Neural progenitor cell (in vitro differentiated cells): ENCODE measurements around the gene COL4A2. TPM values are rescaled to one million over a fixed set of nuclear protein-coding genes. Genes with fewer than 3 reads are reported as not detected.

Source experiments
- DNase-seq: peaks from one replicate; pipeline ENCODE4 v3.0.0-alpha.2; 2016; ENCODE audit warnings: low spot score
- H2AFZ ChIP-seq: fragments of 200-600 bp; sonication (generic); replicated peaks from 2 replicates; pipeline ENCODE4 v1.6.1; 2016; ENCODE audit warnings: antibody characterized with exemption
- H3F3A ChIP-seq: fragments of 200-600 bp; sonication (generic); 2 replicates; pipeline ENCODE4 v1.6.1; 2016; ENCODE audit warnings: antibody characterized with exemption, low read depth
- H3K27ac ChIP-seq: fragments of 200-600 bp; sonication (generic); 2 replicates; pipeline ENCODE4 v1.5.1; 2016; ENCODE audit warnings: mild to moderate bottlenecking
- H3K27me3 ChIP-seq: fragments of 200-600 bp; sonication (generic); 2 replicates; pipeline ENCODE4 v1.6.1; 2016; ENCODE audit warnings: mild to moderate bottlenecking, moderate library complexity
- H3K36me3 ChIP-seq: fragments of 200-600 bp; sonication (generic); 2 replicates; pipeline ENCODE4 v1.5.1; 2016
- H3K4me1 ChIP-seq: fragments of 200-600 bp; sonication (generic); 2 replicates; pipeline ENCODE4 v1.6.1; 2016; ENCODE audit warnings: mixed run types
- H3K4me2 ChIP-seq: fragments of 200-600 bp; sonication (generic); 2 replicates; pipeline ENCODE4 v1.6.1; 2016
- H3K4me3 ChIP-seq: fragments of 200-600 bp; sonication (generic); 2 replicates; pipeline ENCODE4 v1.5.1; 2016
- H3K79me2 ChIP-seq: fragments of 200-600 bp; sonication (generic); 2 replicates; pipeline ENCODE4 v1.6.1; 2016; ENCODE audit warnings: low read depth
- H3K9ac ChIP-seq: fragments of 200-600 bp; sonication (generic); 2 replicates; pipeline ENCODE4 v1.6.1; 2016
- H3K9me3 ChIP-seq: fragments of 200-600 bp; sonication (generic); 2 replicates; pipeline ENCODE4 v1.5.1; 2016; ENCODE audit warnings: low read depth
- H4K20me1 ChIP-seq: fragments of 200-600 bp; sonication (generic); 2 replicates; pipeline ENCODE4 v1.6.1; 2016; ENCODE audit warnings: low read depth
- H3K27ac Mint-ChIP-seq: 3 replicates; pipeline ENCODE4 v1.8.0; 2021; ENCODE audit warnings: mixed read lengths
- H3K27me3 Mint-ChIP-seq: 2 replicates; pipeline ENCODE4 v1.8.0; 2022; ENCODE audit warnings: low read depth, mild to moderate bottlenecking, inconsistent platforms, moderate library complexity, mixed read lengths; ENCODE audit not compliant: insufficient read depth
- H3K36me3 Mint-ChIP-seq: 3 replicates; pipeline ENCODE4 v1.8.0; 2021; ENCODE audit warnings: mixed read lengths
- H3K4me1 Mint-ChIP-seq: 3 replicates; pipeline ENCODE4 v1.8.0; 2021; ENCODE audit warnings: mixed read lengths
- H3K4me3 Mint-ChIP-seq: 3 replicates; pipeline ENCODE4 v1.8.0; 2021; ENCODE audit warnings: mild to moderate bottlenecking, moderate library complexity, mixed read lengths
- H3K9me3 Mint-ChIP-seq: 3 replicates; pipeline ENCODE4 v1.8.0; 2020; ENCODE audit warnings: mixed read lengths
- CTCF ChIP-seq: fragments of 200-600 bp; sonication (generic); IDR thresholded peaks from 2 replicates; pipeline ENCODE4 v1.5.1; 2017; ENCODE audit warnings: antibody characterized with exemption, mild to moderate bottlenecking
- EZH2 ChIP-seq: fragments of 200-600 bp; sonication (generic); IDR thresholded peaks from 2 replicates; pipeline ENCODE4 v1.6.1; 2017; ENCODE audit warnings: antibody characterized with exemption, mild to moderate bottlenecking, moderate library complexity
- EZH2phosphoT487 ChIP-seq: fragments of 200-600 bp; sonication (generic); IDR thresholded peaks from 2 replicates; pipeline ENCODE4 v1.6.1; 2017; ENCODE audit warnings: antibody characterized with exemption
- total RNA-seq: library from RNA; depleted of rRNA; stranded (reverse); fragments of >200 nt; gene quantifications from 2 replicates; pipeline ENCODE4 v1.2.3, GENCODE V29; 2015; ENCODE audit warnings: low replicate concordance

The COL4A2 gene
- total RNA-seq, 1 donor from 2014 or later, result 73.6 TPM

- no peak for DNase-seq
- H3K36me3 Mint-ChIP-seq, result no peaks in the 10 kb centered on the region
- H3K4me3 Mint-ChIP-seq, result no peak overlapping the region
- Histone ChIP-seq H4K20me1 (no peaks in the 10 kb centered on the region), H3F3A (no peaks in the 10 kb centered on the region), H3K4me2 (no peak overlapping the region), H2AFZ (peak overlapping the region; percentile 17), H3K27me3 (peaks cover 4% of the 10 kb centered on the region), H3K4me3 (no peak overlapping the region), H3K27ac (no peak overlapping the region), H3K4me1 (peaks cover 5% of the 10 kb centered on the region), H3K36me3 (no peaks in the 10 kb centered on the region), H3K9me3 (no peaks in the 10 kb centered on the region), H3K79me2 (no peaks in the 10 kb centered on the region), H3K9ac (no peak overlapping the region)
- H3K9me3 Mint-ChIP-seq, result peaks cover 2% of the 10 kb centered on the region
- no peak for TF ChIP-seq EZH2phosphoT487
- no peak overlapping the region for H3K27ac Mint-ChIP-seq
- H3K4me1 Mint-ChIP-seq, result peaks cover 3% of the 10 kb centered on the region
- peaks cover 12% of the 10 kb centered on the region for H3K27me3 Mint-ChIP-seq
These were observed 247.2 kb downstream of the COL4A2 start for GRCh38 chr13:110554227-110554836.

GRCh38 chr13:110554946-110555345 is 247.9 kb downstream of the COL4A2 start:
- Histone ChIP-seq H4K20me1 (no peaks in the 10 kb centered on the region), H3K79me2 (no peaks in the 10 kb centered on the region), H3K4me1 (peaks cover 5% of the 10 kb centered on the region), H3K4me2 (no peak overlapping the region), H3F3A (no peaks in the 10 kb centered on the region), H2AFZ (no peak overlapping the region), H3K27me3 (peaks cover 10% of the 10 kb centered on the region), H3K4me3 (no peak overlapping the region), H3K27ac (no peak overlapping the region), H3K9ac (no peak overlapping the region), H3K9me3 (no peaks in the 10 kb centered on the region), H3K36me3 (no peaks in the 10 kb centered on the region)
- peaks cover 3% of the 10 kb centered on the region for H3K4me1 Mint-ChIP-seq
- H3K4me3 Mint-ChIP-seq, result no peak overlapping the region
- no peak for DNase-seq
- TF ChIP-seq EZH2phosphoT487 (no peak), CTCF (no peak), EZH2 (no peak)
- H3K27ac Mint-ChIP-seq, result no peak overlapping the region
- peaks cover 13% of the 10 kb centered on the region for H3K27me3 Mint-ChIP-seq
- H3K36me3 Mint-ChIP-seq, result no peaks in the 10 kb centered on the region
- H3K9me3 Mint-ChIP-seq, result peaks cover 2% of the 10 kb centered on the region

GRCh38 chr13:110555601-110556223 is 248.6 kb downstream of the COL4A2 start:
- peaks cover 5% of the 10 kb centered on the region for H3K4me1 ChIP-seq
- no peak overlapping the region for H3K4me3 Mint-ChIP-seq
- DNase-seq, result no peak
- H3K27me3 Mint-ChIP-seq, result peaks cover 17% of the 10 kb centered on the region
- TF ChIP-seq EZH2, result no peak
- TF ChIP-seq CTCF, result no peak
- no peak for TF ChIP-seq EZH2phosphoT487
- no peaks in the 10 kb centered on the region for H3K9me3 ChIP-seq
- peaks cover 2% of the 10 kb centered on the region for H3K9me3 Mint-ChIP-seq
- H3K36me3 Mint-ChIP-seq, result no peaks in the 10 kb centered on the region
- peaks cover 5% of the 10 kb centered on the region for H3K4me1 Mint-ChIP-seq
- H3K27ac ChIP-seq, result no peak overlapping the region
- no peak overlapping the region for H3K4me3 ChIP-seq
- no peak overlapping the region for H3K4me2 ChIP-seq
- no peaks in the 10 kb centered on the region for H3K79me2 ChIP-seq
- no peak overlapping the region for H3K27ac Mint-ChIP-seq
- H2AFZ ChIP-seq, result no peak overlapping the region
- peaks cover under 1% of the 10 kb centered on the region for H3F3A ChIP-seq
- H3K36me3 ChIP-seq, result no peaks in the 10 kb centered on the region
- H3K9ac ChIP-seq, result no peak overlapping the region
- H3K27me3 ChIP-seq, result peaks cover 18% of the 10 kb centered on the region
- peaks cover 5% of the 10 kb centered on the region for H4K20me1 ChIP-seq

GRCh38 chr13:110556224-110556606 is 249.1 kb downstream of the COL4A2 start:
- Mint-ChIP-seq H3K4me3 (no peak overlapping the region), H3K4me1 (peaks cover 5% of the 10 kb centered on the region), H3K27me3 (peaks cover 20% of the 10 kb centered on the region), H3K27ac (no peak overlapping the region), H3K36me3 (no peaks in the 10 kb centered on the region), H3K9me3 (peaks cover 2% of the 10 kb centered on the region)
- peaks cover 23% of the 10 kb centered on the region for H3K27me3 ChIP-seq
- H3K4me2 ChIP-seq, result no peak overlapping the region
- H3K79me2 ChIP-seq, result no peaks in the 10 kb centered on the region
- H4K20me1 ChIP-seq, result peaks cover 5% of the 10 kb centered on the region
- DNase-seq, result no peak
- no peak overlapping the region for H3K4me3 ChIP-seq
- H3F3A ChIP-seq, result peaks cover 5% of the 10 kb centered on the region
- peaks cover 5% of the 10 kb centered on the region for H3K4me1 ChIP-seq
- H3K27ac ChIP-seq, result no peak overlapping the region
- H3K36me3 ChIP-seq, result no peaks in the 10 kb centered on the region
- H3K9ac ChIP-seq, result no peak overlapping the region
- H3K9me3 ChIP-seq, result no peaks in the 10 kb centered on the region
- no peak overlapping the region for H2AFZ ChIP-seq
- TF ChIP-seq EZH2 (no peak), CTCF (no peak), EZH2phosphoT487 (no peak)
